ENCODE data around the gene ANKS1B. TPM values are rescaled to one million over a fixed set of nuclear protein-coding genes. Genes with fewer than 3 reads are reported as not detected.

ANKS1B gene
- total RNA-seq, 2 experiments from 2014 or later: 0.96 to 1.1 TPM

DNA sequence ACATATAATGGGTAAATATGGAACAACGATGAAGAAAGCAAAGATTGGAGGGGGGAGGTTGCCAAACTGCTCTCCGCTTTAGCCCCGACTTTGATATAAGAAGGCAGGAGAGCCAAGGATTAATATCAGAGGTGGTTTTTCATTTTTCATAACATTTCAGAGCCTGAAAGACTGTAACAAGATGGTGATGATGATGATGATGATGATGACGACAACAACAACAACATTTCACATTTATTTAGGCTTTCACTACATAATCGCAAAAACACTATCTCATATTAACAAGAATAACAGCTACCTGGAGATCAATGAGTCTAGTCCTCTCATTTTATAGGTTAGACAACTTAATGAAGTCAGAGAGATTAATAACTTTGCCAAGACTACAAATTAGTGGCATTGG lies 86.1 kb downstream of the ANKS1B start:
- no peaks in the 10 kb centered on the region for H3K27me3 Mint-ChIP-seq
- no peaks in the 10 kb centered on the region for H3K4me1 Mint-ChIP-seq
- CTCF ChIA-PET: no interaction called here

DNA sequence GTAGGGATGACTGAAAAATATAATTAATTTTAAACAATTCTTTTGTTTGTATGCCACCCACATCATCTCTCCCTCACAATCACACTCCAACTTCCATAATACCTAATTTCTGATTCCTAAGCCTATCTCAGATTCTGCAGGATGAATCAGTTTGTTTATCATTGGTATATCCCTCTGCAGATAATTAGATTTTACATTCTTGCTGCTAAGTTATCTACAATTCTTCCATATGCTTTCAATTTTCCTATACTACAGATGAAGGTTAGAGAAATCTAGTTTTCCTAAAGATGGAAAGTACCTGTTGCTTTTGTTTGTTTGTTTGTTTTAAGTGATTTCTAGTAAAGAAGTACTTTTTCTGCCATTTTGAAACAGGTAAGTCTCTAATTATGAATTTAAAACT lies 105.3 kb downstream of the ANKS1B start:
- Mint-ChIP-seq H3K36me3 (no peaks in the 10 kb centered on the region), H3K4me1 (no peaks in the 10 kb centered on the region), H3K4me3 (no peak overlapping the region), H3K27me3 (no peaks in the 10 kb centered on the region), H3K27ac (no peak overlapping the region), H3K9me3 (ENCODE audit: low read depth) (no peaks in the 10 kb centered on the region)
- DNase-seq (no peak), ATAC-seq (no peak)
- CTCF ChIA-PET: no interaction called here

More for the DNA sequence above, 86.1 kb downstream of the ANKS1B start:
- Mint-ChIP-seq H3K4me3 (no peak overlapping the region), H3K9me3 (ENCODE audit: low read depth) (no peaks in the 10 kb centered on the region), H3K36me3 (no peaks in the 10 kb centered on the region), H3K27ac (no peak overlapping the region)
- ATAC-seq (no peak), DNase-seq (no peak)

DNA sequence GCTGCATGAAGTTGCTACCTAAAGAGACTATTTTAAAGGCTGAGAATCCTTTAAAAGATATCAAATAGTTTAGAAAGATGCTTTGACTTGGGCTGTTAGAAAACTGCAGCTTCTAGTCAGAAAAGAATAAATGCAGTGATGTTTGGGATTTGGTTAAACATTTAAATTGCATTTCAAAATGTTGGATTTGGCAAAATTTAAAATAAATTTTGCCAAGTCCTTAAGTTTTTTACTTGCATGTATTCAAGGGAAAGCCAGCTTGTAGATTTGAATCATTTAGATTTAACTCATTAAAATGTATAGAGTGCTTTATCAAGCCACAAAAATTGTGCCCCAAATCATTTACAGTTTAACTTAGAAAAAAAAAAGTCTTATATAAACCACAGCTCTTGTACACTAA lies 109.7 kb downstream of the ANKS1B start:
- no peak overlapping the region for H3K27ac Mint-ChIP-seq
- no peak for DNase-seq

DNA sequence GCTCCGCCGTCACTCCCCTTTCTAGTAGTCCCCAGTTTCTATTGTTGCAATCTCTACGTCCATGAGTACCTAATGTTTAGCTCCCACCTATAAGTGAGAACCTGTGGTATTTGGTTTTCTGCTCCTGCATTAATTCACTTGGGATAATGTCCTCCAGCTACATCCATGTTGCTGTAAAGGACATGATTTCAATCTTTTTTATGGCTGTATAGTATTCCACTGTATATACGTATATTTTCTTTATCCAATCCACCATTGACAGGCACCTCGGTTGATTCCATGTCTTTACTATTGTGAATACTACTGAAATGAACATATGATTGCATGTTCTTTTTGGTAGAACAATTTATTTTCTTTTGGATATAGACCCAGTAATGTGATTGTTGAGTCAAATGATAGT lies 114.7 kb downstream of the ANKS1B start:
- H3K27ac Mint-ChIP-seq: no peak overlapping the region
- H3K4me3 Mint-ChIP-seq: no peak overlapping the region
- H3K27me3 Mint-ChIP-seq: no peaks in the 10 kb centered on the region
- CTCF ChIA-PET: no interaction called here
- peaks cover 4% of the 10 kb centered on the region for H3K9me3 Mint-ChIP-seq (ENCODE audit: low read depth)
- DNase-seq: no peak
- no peak for ATAC-seq
- H3K4me1 Mint-ChIP-seq: no peaks in the 10 kb centered on the region
- H3K36me3 Mint-ChIP-seq: no peaks in the 10 kb centered on the region

More for the DNA sequence above, 109.7 kb downstream of the ANKS1B start:
- no peaks in the 10 kb centered on the region for H3K27me3 Mint-ChIP-seq
- CTCF ChIA-PET: no interaction called here
- no peaks in the 10 kb centered on the region for H3K4me1 Mint-ChIP-seq
- H3K4me3 Mint-ChIP-seq: no peak overlapping the region
- no peaks in the 10 kb centered on the region for H3K36me3 Mint-ChIP-seq
- ATAC-seq: no peak
- H3K9me3 Mint-ChIP-seq (ENCODE audit: low read depth): peaks cover 1% of the 10 kb centered on the region

DNA sequence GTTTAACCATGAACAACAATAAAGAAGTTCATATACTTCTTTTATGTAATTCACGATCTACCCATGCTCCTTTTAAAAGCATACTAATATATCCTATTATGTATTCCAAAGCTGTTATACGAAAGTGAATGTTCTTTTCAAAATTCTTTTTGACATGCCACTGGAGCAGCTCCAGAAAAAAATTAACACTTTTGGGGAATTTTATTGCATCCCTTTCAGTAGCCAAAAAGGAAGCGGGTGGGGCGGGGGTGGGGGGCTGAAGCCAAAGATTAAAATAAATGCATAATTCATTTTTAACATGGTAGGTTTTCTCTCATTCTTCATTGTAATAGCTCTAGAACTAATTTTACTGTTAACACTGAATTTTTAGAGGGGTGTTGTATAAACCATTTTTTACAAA lies 123.0 kb downstream of the ANKS1B start:
- no peak for ATAC-seq
- Mint-ChIP-seq H3K27ac (no peak overlapping the region), H3K4me1 (no peaks in the 10 kb centered on the region), H3K9me3 (ENCODE audit: low read depth) (no peaks in the 10 kb centered on the region), H3K4me3 (no peak overlapping the region), H3K36me3 (no peaks in the 10 kb centered on the region), H3K27me3 (no peaks in the 10 kb centered on the region)
- CTCF ChIA-PET: no interaction called here
- DNase-seq: no peak

DNA sequence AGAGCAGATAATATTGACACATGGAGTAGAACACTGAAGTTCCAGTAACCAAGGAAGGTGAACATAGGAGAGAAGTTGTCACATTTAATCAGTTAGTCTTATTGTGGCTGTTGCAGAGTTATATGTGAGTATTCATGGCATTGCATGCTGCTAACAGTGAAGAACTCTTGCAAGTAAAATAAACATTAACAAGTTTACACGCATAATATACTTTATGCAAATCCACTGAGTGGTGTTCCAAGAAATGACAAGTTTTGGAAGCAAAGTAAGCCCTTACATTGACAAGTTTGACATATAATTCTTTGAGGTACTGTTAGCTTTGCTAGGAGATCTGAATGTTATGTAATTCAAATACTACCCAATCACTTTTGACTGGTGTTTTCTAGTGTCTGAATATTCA lies 125.6 kb downstream of the ANKS1B start:
- Mint-ChIP-seq H3K27me3 (no peaks in the 10 kb centered on the region), H3K36me3 (no peaks in the 10 kb centered on the region), H3K9me3 (ENCODE audit: low read depth) (peaks cover 3% of the 10 kb centered on the region), H3K4me3 (no peak overlapping the region), H3K4me1 (no peaks in the 10 kb centered on the region), H3K27ac (no peak overlapping the region)
- no peak for DNase-seq
- CTCF ChIA-PET: no interaction called here
- no peak for ATAC-seq

DNA sequence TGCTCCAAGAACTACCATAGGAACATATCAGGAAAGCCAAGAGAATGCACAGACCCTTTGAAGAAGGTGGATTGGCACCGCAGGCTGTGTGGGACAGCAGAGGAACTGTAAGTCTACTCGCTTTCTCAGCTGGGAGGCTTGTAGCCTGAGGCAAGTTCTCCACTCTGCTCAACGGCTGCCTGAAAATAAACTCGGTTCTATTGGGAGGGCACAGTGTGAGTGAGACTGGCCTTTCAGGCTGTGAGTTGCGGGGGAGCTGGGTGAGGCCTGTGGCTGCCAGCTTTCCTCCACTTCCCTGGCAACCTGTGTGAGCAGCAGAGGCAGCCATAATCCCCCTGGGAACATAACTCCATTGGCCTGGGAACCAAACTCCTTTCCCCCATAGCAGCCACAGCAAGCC lies 132.1 kb downstream of the ANKS1B start:
- CTCF ChIA-PET: no interaction called here
- H3K9me3 Mint-ChIP-seq (ENCODE audit: low read depth): peaks cover 5% of the 10 kb centered on the region

DNA sequence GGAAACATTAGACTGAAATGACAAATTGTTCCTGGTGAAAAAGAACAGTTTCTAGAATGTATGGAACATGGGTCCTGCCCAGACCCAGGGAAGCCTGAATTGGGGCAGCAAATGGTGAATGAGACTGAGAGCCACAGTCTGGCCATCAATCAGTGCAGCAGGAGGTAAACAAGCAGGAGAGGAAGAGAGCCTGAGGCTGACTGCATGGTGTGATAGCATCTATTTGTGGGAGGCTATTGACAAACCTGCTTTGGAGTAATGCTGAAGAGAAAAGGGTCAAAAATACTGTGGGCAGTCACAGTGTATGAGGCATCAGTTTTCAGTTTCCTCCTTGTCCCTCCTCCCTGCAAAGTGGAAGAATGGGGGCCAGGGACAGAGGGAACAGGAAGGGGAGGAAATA lies 136.8 kb downstream of the ANKS1B start:
- Mint-ChIP-seq H3K27me3 (no peaks in the 10 kb centered on the region), H3K36me3 (no peaks in the 10 kb centered on the region), H3K27ac (no peak overlapping the region), H3K4me3 (no peak overlapping the region), H3K9me3 (ENCODE audit: low read depth) (peaks cover 4% of the 10 kb centered on the region), H3K4me1 (no peaks in the 10 kb centered on the region)
- DNase-seq (no peak), ATAC-seq (no peak)
- CTCF ChIA-PET: no interaction called here

More for the DNA sequence above, 132.1 kb downstream of the ANKS1B start:
- Mint-ChIP-seq H3K27ac (no peak overlapping the region), H3K36me3 (no peaks in the 10 kb centered on the region), H3K27me3 (no peaks in the 10 kb centered on the region), H3K4me1 (no peaks in the 10 kb centered on the region), H3K4me3 (no peak overlapping the region)
- ATAC-seq (no peak), DNase-seq (no peak)

DNA sequence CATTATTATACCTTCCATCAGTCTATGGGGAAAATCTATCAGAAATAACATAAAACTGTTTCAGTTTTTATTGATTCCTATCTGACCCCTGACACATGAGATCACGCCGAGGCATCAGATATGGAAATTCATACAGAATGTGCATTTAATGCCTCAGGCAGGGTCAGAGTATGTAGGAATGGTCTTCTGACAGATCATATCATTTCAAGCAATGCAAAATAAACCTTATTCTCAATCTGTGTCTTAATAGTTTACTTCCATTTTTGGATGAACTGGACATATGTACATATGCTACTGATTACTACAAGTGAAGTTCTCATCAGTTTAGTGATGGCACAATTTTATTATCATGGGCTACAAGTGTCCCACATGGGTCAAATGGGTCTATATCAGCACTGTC lies 150.0 kb downstream of the ANKS1B start:
- Mint-ChIP-seq H3K4me1 (no peaks in the 10 kb centered on the region), H3K36me3 (no peaks in the 10 kb centered on the region), H3K27me3 (no peaks in the 10 kb centered on the region), H3K4me3 (no peak overlapping the region), H3K9me3 (ENCODE audit: low read depth) (no peaks in the 10 kb centered on the region), H3K27ac (no peak overlapping the region)
- ATAC-seq: no peak
- CTCF ChIA-PET: no interaction called here
- DNase-seq: no peak

DNA sequence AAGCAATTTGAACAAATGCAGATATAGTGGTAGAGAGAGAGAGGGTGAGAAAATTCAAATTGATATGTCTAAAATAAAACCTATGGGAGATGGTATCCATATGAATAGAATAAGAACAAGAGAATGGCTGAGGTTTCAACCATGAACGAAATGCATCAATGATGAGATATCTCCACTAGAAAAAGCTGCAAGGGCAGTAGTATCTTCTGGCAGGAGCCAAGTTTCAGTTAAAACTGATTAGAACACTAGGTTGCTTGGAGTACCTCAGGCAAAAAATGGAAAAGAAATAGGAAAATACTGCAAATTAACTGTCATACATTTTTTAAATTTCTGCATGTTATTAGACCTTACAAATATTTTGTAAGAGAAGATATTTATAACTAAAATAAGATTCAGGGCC lies 151.3 kb downstream of the ANKS1B start:
- no peak overlapping the region for H3K27ac Mint-ChIP-seq
- no peaks in the 10 kb centered on the region for H3K9me3 Mint-ChIP-seq (ENCODE audit: low read depth)
- CTCF ChIA-PET: no interaction called here
- no peaks in the 10 kb centered on the region for H3K27me3 Mint-ChIP-seq
- ATAC-seq (no peak), DNase-seq (no peak)
- no peak overlapping the region for H3K4me3 Mint-ChIP-seq
- no peaks in the 10 kb centered on the region for H3K36me3 Mint-ChIP-seq
- no peaks in the 10 kb centered on the region for H3K4me1 Mint-ChIP-seq

DNA sequence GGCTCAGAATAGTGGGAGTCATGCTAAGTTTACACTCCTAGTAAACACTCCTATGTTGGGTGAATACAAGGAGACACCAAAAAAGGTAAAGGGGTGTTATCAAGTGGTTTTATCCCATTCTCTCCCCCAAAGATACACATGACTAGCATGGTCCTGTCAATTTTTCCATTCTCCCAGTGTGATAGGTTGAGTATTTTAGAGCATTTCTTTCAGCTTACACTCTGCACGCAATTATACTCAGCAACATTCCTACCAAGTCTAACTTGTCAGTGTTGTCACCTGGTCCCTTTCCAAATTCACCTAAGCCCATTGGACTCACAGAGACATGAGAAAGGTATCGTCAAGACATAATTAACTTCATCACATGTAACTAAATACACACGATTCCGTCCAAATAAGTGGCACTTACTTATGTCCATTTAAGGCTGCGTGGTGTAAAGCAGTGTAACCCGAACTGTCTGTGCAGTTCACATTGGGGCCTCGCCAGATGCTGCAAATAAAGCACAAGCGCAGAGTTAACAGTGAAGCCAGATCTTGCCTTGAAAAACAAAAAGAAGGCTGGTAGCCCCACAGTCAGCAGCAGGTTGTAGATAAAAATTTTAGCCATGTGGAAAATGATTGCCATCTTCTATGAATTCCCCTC lies 159.7 kb downstream of the ANKS1B start:
- DNase-seq (no peak), ATAC-seq (no peak)
- Mint-ChIP-seq H3K27ac (no peak overlapping the region), H3K36me3 (no peaks in the 10 kb centered on the region), H3K4me1 (no peaks in the 10 kb centered on the region), H3K27me3 (no peaks in the 10 kb centered on the region), H3K4me3 (no peak overlapping the region), H3K9me3 (ENCODE audit: low read depth) (no peaks in the 10 kb centered on the region)
- CTCF ChIA-PET: no interaction called here

DNA sequence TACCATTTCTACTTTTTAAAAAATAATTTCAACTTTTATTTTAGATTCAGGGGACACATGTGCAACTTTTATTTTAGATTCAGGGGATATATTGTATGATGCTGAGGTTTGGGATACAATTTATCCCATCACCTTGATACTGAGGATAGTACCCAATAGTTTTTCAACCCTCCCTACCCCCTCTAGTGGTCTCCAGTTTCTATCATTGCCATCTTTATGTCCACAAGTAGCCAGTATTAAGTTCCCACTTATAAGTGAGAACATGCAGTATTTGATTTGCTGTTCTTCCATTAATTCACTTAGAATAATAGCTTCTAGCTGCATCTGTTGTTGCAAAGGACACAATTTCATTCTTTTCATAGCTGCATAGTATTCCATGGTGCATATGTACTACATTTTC lies 162.5 kb downstream of the ANKS1B start:
- CTCF ChIA-PET: no interaction called here
- Mint-ChIP-seq H3K27ac (no peak overlapping the region), H3K4me1 (no peaks in the 10 kb centered on the region)

DNA sequence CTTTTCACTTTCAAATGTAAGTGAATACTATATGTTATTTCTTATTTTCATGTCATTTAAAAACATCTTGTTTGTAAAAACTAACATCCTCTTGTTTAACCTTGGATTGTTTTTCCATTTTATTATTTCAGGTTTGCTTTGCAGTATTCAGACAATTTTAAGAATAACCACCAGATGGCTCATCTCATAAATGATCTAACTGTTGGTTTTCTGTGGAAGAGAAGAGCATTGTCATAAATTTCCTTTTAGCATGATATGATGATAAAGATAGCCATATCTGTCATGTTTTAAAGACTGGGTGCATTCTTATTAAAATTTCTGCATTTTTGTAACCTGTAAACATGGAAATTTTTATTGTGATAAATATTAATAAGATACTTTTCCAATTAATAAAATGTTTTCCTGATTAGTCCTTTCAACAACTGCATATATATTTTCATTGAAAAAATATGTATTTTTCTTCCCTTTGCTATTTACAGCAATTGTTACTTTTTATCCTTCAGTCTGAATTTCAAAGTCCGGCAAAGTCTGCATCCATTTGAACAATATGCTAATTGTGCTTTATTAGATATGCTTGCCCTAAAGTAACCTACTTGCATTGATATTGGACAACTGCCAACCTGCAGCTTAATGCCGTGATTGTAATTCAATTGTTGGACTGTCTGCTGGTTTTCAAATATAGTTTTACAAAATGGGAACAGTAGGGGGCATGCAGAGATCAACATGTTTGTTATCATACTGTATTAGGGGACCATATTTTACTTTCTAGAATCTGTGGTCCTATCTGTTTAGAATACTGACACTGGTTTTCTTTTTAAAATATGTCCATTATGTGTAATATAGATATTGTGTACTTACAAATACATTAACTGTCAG lies 173.8 kb downstream of the ANKS1B start:
- no peak for DNase-seq
- Mint-ChIP-seq H3K27me3 (no peaks in the 10 kb centered on the region), H3K27ac (no peak overlapping the region), H3K4me3 (no peak overlapping the region), H3K4me1 (no peaks in the 10 kb centered on the region), H3K9me3 (ENCODE audit: low read depth) (no peaks in the 10 kb centered on the region), H3K36me3 (no peaks in the 10 kb centered on the region)
- ATAC-seq: no peak
- CTCF ChIA-PET: no interaction called here

More for the DNA sequence above, 162.5 kb downstream of the ANKS1B start:
- DNase-seq: no peak
- Mint-ChIP-seq H3K27me3 (no peaks in the 10 kb centered on the region), H3K4me3 (no peak overlapping the region), H3K9me3 (ENCODE audit: low read depth) (no peaks in the 10 kb centered on the region), H3K36me3 (no peaks in the 10 kb centered on the region)
- no peak for ATAC-seq

DNA sequence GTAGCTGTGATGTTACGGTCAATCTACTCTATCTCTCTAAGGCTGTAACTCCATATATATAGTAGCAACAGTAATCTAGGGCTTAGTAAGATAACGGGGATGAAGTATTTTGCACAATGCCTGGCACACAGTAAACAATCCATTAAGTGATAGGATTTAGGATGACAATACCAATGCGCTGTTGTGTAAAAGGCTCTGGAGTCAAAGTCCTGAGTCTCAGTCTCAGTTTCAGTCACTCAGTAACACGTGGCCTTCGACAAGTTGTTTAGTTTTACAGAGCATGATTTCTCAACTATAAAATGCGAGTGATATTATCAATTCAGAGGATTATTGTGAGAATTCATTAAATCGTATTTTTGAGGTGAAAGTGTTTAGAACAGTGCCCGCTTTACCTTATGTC lies 174.8 kb downstream of the ANKS1B start:
- Mint-ChIP-seq H3K27ac (no peak overlapping the region), H3K9me3 (ENCODE audit: low read depth) (no peaks in the 10 kb centered on the region), H3K36me3 (no peaks in the 10 kb centered on the region), H3K4me3 (no peak overlapping the region), H3K27me3 (no peaks in the 10 kb centered on the region), H3K4me1 (no peaks in the 10 kb centered on the region)
- CTCF ChIA-PET: no interaction called here
- ATAC-seq (no peak), DNase-seq (no peak)

Measured in activated CD8-positive, alpha-beta memory T cell treated with anti-CD3 and anti-CD28 coated beads, Interleukin-2, amount 10 ng/mL, durations not matched to agents 7 days and 5 days (primary cell).